HepG2 (cell line): ENCODE results near the gene RBM18. TPM values are rescaled to one million over a fixed set of nuclear protein-coding genes. Genes with fewer than 3 reads are reported as not detected.

Source experiments
- ATAC-seq: fragments of 200-7000 bp; cut with Tn5 transposase; 3 replicates; pipeline ENCODE4 v1.9.1; 2020; ENCODE audit warnings: mild to moderate bottlenecking, moderate library complexity
- BruUV-seq: library from RNA; stranded (reverse); fragments of 400-500 nt; replicated peaks from 2 replicates; lab custom pipeline; 2021; lab: Mats Ljungman, UMichigan
- CTCF ChIA-PET: fragments of 300-600 bp; formaldehyde crosslinking; extraction: SDS; loops from one replicate; lab custom pipeline; 2021; ENCODE audit warnings: low total read pairs, inconsistent platforms, low intra/inter-chr PET ratio; lab: Yijun Ruan, JAX
- POLR2A ChIA-PET: fragments of 350-600 bp; sonication (Branson Sonifier 250); formaldehyde crosslinking; loops from one replicate; lab custom pipeline; 2020; ENCODE audit warnings: antibody characterized with exemption, inconsistent platforms; lab: Yijun Ruan, JAX
- DNase-seq: peaks from one replicate; pipeline ENCODE4 v3.0.0-alpha.2; 2015; ENCODE audit warnings: low spot score
- FAIRE-seq: peaks from 3 replicates; lab custom pipeline; 2011; peaks lifted over from hg19 to GRCh38; lab: Jason Lieb, UNC
- H2AFZ ChIP-seq: one replicate; pipeline ENCODE4 v1.6.1; 2011; ENCODE audit warnings: low read length, inconsistent platforms
- H3K27ac ChIP-seq: fragments of 300-600 bp; 3 replicates; pipeline ENCODE4 v1.8.0; 2011; ENCODE audit warnings: mixed run types, mild to moderate bottlenecking, mixed read lengths, low read length, inconsistent platforms; ENCODE audit not compliant: insufficient read depth; ENCODE audit errors: extremely low read length
- H3K27me3 ChIP-seq, 2 experiments: fragments of 200-600 bp in 1 of 2; 2 replicates in 1 of 2; 3 replicates in 1 of 2; pipeline versions ENCODE4 v1.6.0 to v1.8.0; 2011; ENCODE audit warnings: low read length in 2 of 2, mild to moderate bottlenecking in 2 of 2, moderate library complexity in 2 of 2, inconsistent platforms in 1 of 2; ENCODE audit not compliant: insufficient read depth in 2 of 2, control insufficient read depth in 1 of 2
- H3K36me3 ChIP-seq, 2 experiments: fragments of 200-600 bp in 1 of 2; replicated peaks in 1 of 2; 2 replicates in 1 of 2; 3 replicates in 1 of 2; pipeline versions ENCODE4 v1.5.1 to v1.8.0; 2011; ENCODE audit warnings: low read length in 2 of 2, inconsistent platforms in 1 of 2; ENCODE audit not compliant: insufficient read depth in 2 of 2, control insufficient read depth in 1 of 2
- H3K4me1 ChIP-seq: 2 replicates; pipeline ENCODE4 v1.5.1; 2012; ENCODE audit warnings: low read length, inconsistent platforms; ENCODE audit not compliant: insufficient read depth
- H3K4me2 ChIP-seq: 2 replicates; pipeline ENCODE4 v1.6.0; 2011; ENCODE audit warnings: low read depth, low read length, inconsistent platforms
- H3K4me3 ChIP-seq, 3 experiments: fragments of 200-600 bp in 1 of 3; sonication (generic), shearing (Covaris generic) in 1 of 3; replicated peaks in 1 of 3; 2 replicates each; pipeline ENCODE4 v1.5.1; 2011 to 2016; ENCODE audit warnings: low read length in 3 of 3, inconsistent platforms in 2 of 3, low read depth in 2 of 3, mild to moderate bottlenecking in 2 of 3, control low read depth in 1 of 3, mixed read lengths in 1 of 3; ENCODE audit not compliant: insufficient read depth in 1 of 3
- H3K79me2 ChIP-seq: one replicate; pipeline ENCODE4 v1.6.1; 2011; ENCODE audit warnings: low read length, inconsistent platforms; ENCODE audit not compliant: insufficient read depth
- H3K9ac ChIP-seq: 2 replicates; pipeline ENCODE4 v1.6.0; 2011; ENCODE audit warnings: mild to moderate bottlenecking, low read depth, low read length, inconsistent platforms; ENCODE audit not compliant: insufficient read depth
- H3K9me3 ChIP-seq: 2 replicates; pipeline ENCODE4 v1.5.1; 2012; ENCODE audit warnings: mild to moderate bottlenecking, low read length
- H4K20me1 ChIP-seq: 2 replicates; pipeline ENCODE4 v1.6.0; 2011; ENCODE audit warnings: inconsistent platforms, mild to moderate bottlenecking, low read length, moderate library complexity; ENCODE audit not compliant: insufficient read depth
- ETV6 ChIP-seq: sonication (generic); formaldehyde crosslinking; conservative IDR thresholded peaks from 2 replicates; pipeline ENCODE4 v1.4.0; 2020; ENCODE audit warnings: missing genetic modification reagents
- KMT2A ChIP-seq: sonication (generic); formaldehyde crosslinking; IDR thresholded peaks from 2 replicates; pipeline ENCODE4 v1.4.0; 2020; ENCODE audit warnings: missing genetic modification reagents
- RNF2 ChIP-seq: fragments of 450-650 bp; conservative IDR thresholded peaks from 2 replicates; pipeline ENCODE4 v1.6.1; 2016; ENCODE audit warnings: low read depth
- SPEN ChIP-seq: sonication (generic); formaldehyde crosslinking; IDR thresholded peaks from 2 replicates; pipeline ENCODE4 v1.5.1; 2020; ENCODE audit warnings: low read depth, mild to moderate bottlenecking, missing genetic modification reagents
- ZNF430 ChIP-seq: sonication (generic); formaldehyde crosslinking; IDR thresholded peaks from 2 replicates; pipeline ENCODE4 v1.9.0; 2021; ENCODE audit warnings: mild to moderate bottlenecking, missing genetic modification reagents
- ZNF431 ChIP-seq: sonication (generic); formaldehyde crosslinking; IDR thresholded peaks from 2 replicates; pipeline ENCODE4 v1.9.0; 2022; ENCODE audit warnings: missing genetic modification reagents, low read depth, mild to moderate bottlenecking, borderline replicate concordance
- ZNF451 ChIP-seq: sonication (generic); formaldehyde crosslinking; IDR thresholded peaks from 2 replicates; pipeline ENCODE4 v1.5.0; 2020; ENCODE audit warnings: mild to moderate bottlenecking, missing genetic modification reagents
- ZNF484 ChIP-seq: sonication (generic); formaldehyde crosslinking; IDR thresholded peaks from 2 replicates; pipeline ENCODE4 v1.5.1; 2020; ENCODE audit warnings: mild to moderate bottlenecking, low read depth, missing genetic modification reagents, borderline replicate concordance
- ZNF629 ChIP-seq: sonication (generic); formaldehyde crosslinking; conservative IDR thresholded peaks from 2 replicates; pipeline ENCODE4 v1.5.0; 2020; ENCODE audit warnings: missing genetic modification reagents
- ZSCAN29 ChIP-seq: sonication (generic); formaldehyde crosslinking; conservative IDR thresholded peaks from 2 replicates; pipeline ENCODE4 v1.4.0; 2020; ENCODE audit warnings: mild to moderate bottlenecking, missing genetic modification reagents
- WGBS: methylation state at CpG from one replicate; pipeline ENCODE4 v1.1.6; 2017; ENCODE audit warnings: low lambda C conversion rate; 5-methylcytosine and 5-hydroxymethylcytosine counted together
- in situ Hi-C: cut with HindIII; loops from 2 replicates; pipeline ENCODE4 v1.10.0; 2017; ENCODE audit warnings: low pct_unique_long_range_greater_than_20kb; ENCODE audit not compliant: extremely low pct_ligation_motif_present
- intact Hi-C: fragments of 100-400 bp; cut with micrococcal nuclease; formaldehyde crosslinking; loops from one replicate; pipeline ENCODE4 v1.10.0; 2022; ENCODE audit not compliant: unreplicated experiment
- polyA plus RNA-seq, 8 experiments: library from polyadenylated mRNA; depleted of rRNA in 3 of 8; stranded (reverse) in 7 of 8; unstranded in 1 of 8; fragments of >200 nt; fragmentation: Illumina TruSeq in 4 of 8; extraction: Trizol in 4 of 8; gene quantifications; 2 replicates each; pipeline versions ENCODE4 v1.2.1 to v1.2.3, GENCODE V29; 2011 to 2016; ENCODE audit warnings: low read depth in 4 of 8, missing spikeins in 1 of 8, mixed read lengths in 1 of 8; ENCODE audit not compliant: insufficient read depth in 1 of 8
- total RNA-seq, 5 experiments: library from RNA; depleted of rRNA; stranded (reverse); fragments of >200 nt; fragmentation: Illumina TruSeq; extraction: Trizol; gene quantifications; 2 replicates each; pipeline ENCODE4 v1.2.3, GENCODE V29; 2016; ENCODE audit warnings: low read depth in 1 of 5
- TF ChIP-seq, protein P1 (sequence below): sonication (generic); formaldehyde crosslinking; IDR thresholded peaks from 2 replicates; pipeline ENCODE4 v1.8.0; 2022; ENCODE audit warnings: low read depth, missing genetic modification reagents
- TF ChIP-seq, protein P2 (sequence below): sonication (generic); formaldehyde crosslinking; IDR thresholded peaks from 2 replicates; pipeline ENCODE4 v1.4.0; 2020; ENCODE audit warnings: missing genetic modification reagents

The RBM18 gene
- total and polyA plus RNA-seq, 2 of the 13 experiments (the other 11 are each of a cell fraction or from before 2014, with no cell fraction given), result 12.6 to 16.6 TPM

DNA sequence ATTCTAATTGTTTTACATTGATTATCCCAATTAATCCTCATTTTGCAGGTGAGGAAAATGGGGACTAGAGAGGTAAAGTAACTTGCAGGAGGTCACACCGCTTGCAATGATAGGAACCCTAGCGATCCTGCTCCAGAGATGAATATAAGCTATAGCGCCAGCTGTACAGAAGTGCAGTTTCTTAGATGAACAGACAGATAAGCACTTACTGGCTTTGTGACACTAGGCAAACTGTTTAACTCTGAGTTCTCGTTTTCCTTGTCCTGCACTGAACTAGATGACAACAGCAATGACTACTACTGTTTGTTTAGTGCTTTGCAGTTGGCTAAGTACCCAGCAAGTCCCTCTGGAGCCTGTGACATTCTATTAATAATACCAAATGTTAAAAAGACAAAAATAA, 47.0 kb downstream of the RBM18 start:
- no peak overlapping the region for H2AFZ ChIP-seq
- no peaks in the 10 kb centered on the region for H3K36me3 ChIP-seq
- H3K27ac ChIP-seq, result no peak overlapping the region
- TF ChIP-seq, protein P1, sequence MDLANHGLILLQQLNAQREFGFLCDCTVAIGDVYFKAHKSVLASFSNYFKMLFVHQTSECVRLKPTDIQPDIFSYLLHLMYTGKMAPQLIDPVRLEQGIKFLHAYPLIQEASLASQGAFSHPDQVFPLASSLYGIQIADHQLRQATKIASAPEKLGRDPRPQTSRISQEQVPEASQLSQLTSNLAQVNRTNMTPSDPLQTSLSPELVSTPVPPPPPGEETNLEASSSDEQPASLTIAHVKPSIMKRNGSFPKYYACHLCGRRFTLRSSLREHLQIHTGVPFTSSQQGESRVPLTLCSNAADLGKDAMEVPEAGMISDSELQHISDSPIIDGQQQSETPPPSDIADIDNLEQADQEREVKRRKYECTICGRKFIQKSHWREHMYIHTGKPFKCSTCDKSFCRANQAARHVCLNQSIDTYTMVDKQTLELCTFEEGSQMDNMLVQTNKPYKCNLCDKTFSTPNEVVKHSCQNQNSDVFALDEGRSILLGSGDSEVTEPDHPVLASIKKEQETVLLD (CRISPR knock-in tag), result no peak
- TF ChIP-seq, all 625 proteins: peak for 0
- Histone ChIP-seq H3K27me3 (peaks cover 6 to 71% of the 10 kb centered on the region in 2 experiments; a peak in 4 of 5 replicates), H3K9ac (no peak overlapping the region), H3K9me3 (no peaks in the 10 kb centered on the region), H4K20me1 (no peaks in the 10 kb centered on the region), H3K4me1 (peaks cover 64% of the 10 kb centered on the region), H3K4me3 (no peak overlapping the region), H3K4me2 (no peak overlapping the region), H3K79me2 (no peaks in the 10 kb centered on the region)
- no TSS peak for BruUV-seq
- in situ Hi-C loops (no loop called here), intact Hi-C loops (no loop called here)
- ChIA-PET CTCF (no interaction called here), POLR2A (no interaction called here)
- DNase-seq (peak; percentile 11), FAIRE-seq (peak; percentile 43), ATAC-seq (no peak)
- 22% methylated on average over 4 of the region's 4 CpGs for WGBS

DNA sequence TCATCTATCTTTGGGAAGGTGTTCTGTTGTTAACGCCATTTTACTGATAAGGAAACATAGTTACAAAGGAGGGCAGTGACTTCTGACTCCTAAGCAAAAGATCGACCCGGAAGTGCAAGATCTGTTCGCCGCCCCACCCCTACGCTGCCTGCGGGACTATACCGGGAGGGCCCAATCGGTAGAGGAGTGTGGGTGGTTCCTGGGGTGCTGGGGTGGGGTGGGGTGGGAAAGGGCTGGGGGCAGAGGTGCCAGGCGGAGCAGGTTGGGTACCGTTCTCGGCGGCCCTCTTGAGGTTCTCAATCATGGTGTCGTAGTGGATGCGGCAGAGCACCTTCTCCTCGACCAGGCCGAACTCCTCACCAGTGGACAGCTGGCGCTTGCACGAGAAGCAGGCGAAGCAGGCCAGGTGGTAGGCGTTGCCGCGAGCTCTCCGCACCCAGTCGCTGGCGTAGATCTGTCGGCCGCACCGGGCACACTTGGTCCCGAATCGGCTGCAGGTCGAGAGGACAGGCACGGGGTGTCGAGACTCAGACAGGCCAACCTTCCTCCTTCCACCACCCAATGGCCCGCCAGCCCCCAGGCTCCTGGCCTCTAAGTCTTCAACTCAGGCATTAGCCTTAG, 47.7 kb downstream of the RBM18 start:
- Histone ChIP-seq H4K20me1 (no peaks in the 10 kb centered on the region), H3K27ac (no peak overlapping the region), H3K79me2 (no peaks in the 10 kb centered on the region), H3K4me3 (no peak overlapping the region), H2AFZ (no peak overlapping the region), H3K36me3 (no peaks in the 10 kb centered on the region), H3K27me3 (peaks cover 6 to 65% of the 10 kb centered on the region in 2 experiments; a peak in 4 of 5 replicates), H3K4me1 (peaks cover 69% of the 10 kb centered on the region), H3K9ac (no peak overlapping the region), H3K4me2 (no peak overlapping the region), H3K9me3 (no peaks in the 10 kb centered on the region)
- no peak for ATAC-seq
- no TSS peak for BruUV-seq
- no peak for DNase-seq
- intact Hi-C loops (no loop called here), in situ Hi-C loops (no loop called here)
- ChIA-PET POLR2A (no interaction called here), CTCF (no interaction called here)
- WGBS, result 74% methylated on average over 18 of the region's 35 CpGs
- FAIRE-seq, result no peak
- TF ChIP-seq, protein P2, sequence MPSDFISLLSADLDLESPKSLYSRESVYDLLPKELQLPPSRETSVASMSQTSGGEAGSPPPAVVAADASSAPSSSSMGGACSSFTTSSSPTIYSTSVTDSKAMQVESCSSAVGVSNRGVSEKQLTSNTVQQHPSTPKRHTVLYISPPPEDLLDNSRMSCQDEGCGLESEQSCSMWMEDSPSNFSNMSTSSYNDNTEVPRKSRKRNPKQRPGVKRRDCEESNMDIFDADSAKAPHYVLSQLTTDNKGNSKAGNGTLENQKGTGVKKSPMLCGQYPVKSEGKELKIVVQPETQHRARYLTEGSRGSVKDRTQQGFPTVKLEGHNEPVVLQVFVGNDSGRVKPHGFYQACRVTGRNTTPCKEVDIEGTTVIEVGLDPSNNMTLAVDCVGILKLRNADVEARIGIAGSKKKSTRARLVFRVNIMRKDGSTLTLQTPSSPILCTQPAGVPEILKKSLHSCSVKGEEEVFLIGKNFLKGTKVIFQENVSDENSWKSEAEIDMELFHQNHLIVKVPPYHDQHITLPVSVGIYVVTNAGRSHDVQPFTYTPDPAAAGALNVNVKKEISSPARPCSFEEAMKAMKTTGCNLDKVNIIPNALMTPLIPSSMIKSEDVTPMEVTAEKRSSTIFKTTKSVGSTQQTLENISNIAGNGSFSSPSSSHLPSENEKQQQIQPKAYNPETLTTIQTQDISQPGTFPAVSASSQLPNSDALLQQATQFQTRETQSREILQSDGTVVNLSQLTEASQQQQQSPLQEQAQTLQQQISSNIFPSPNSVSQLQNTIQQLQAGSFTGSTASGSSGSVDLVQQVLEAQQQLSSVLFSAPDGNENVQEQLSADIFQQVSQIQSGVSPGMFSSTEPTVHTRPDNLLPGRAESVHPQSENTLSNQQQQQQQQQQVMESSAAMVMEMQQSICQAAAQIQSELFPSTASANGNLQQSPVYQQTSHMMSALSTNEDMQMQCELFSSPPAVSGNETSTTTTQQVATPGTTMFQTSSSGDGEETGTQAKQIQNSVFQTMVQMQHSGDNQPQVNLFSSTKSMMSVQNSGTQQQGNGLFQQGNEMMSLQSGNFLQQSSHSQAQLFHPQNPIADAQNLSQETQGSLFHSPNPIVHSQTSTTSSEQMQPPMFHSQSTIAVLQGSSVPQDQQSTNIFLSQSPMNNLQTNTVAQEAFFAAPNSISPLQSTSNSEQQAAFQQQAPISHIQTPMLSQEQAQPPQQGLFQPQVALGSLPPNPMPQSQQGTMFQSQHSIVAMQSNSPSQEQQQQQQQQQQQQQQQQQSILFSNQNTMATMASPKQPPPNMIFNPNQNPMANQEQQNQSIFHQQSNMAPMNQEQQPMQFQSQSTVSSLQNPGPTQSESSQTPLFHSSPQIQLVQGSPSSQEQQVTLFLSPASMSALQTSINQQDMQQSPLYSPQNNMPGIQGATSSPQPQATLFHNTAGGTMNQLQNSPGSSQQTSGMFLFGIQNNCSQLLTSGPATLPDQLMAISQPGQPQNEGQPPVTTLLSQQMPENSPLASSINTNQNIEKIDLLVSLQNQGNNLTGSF (CRISPR knock-in tag), result no peak
- TF ChIP-seq ZNF430 (CRISPR knock-in tag) (no peak), ETV6 (CRISPR knock-in tag) (no peak), ZNF484 (CRISPR knock-in tag) (no peak), ZNF451 (CRISPR knock-in tag) (no peak), ZNF431 (CRISPR knock-in tag) (no peak), SPEN (CRISPR knock-in tag) (no peak), ZNF629 (CRISPR knock-in tag) (no peak), KMT2A (CRISPR knock-in tag) (no peak), RNF2 (no peak), ZSCAN29 (CRISPR knock-in tag) (no peak)
